IMR-90 (cell line): Measurements from ENCODE around the gene NME1. TPM values are rescaled to one million over a fixed set of nuclear protein-coding genes. Genes with fewer than 3 reads are reported as not detected.

Experiments used
- ATAC-seq: fragments of 200-7000 bp; cut with Tn5 transposase; 2 replicates; pipeline ENCODE4 v1.9.1; 2020; ENCODE audit warnings: low read depth, mild to moderate bottlenecking, moderate library complexity
- Bru-seq: library from RNA; stranded (reverse); fragments of 400-500 nt; gene quantifications from one replicate; lab custom pipeline; 2021; lab: Mats Ljungman, UMichigan
- BruChase-seq, 2 experiments: library from RNA; stranded (reverse); fragments of 400-500 nt; gene quantifications; one replicate each; lab custom pipeline; 2021; lab: Mats Ljungman, UMichigan
- BruUV-seq: library from RNA; stranded (reverse); fragments of 400-500 nt; replicated peaks from 2 replicates; lab custom pipeline; 2021; lab: Mats Ljungman, UMichigan
- CTCF ChIA-PET: fragments of 300-600 bp; formaldehyde crosslinking; extraction: SDS; loops from one replicate; lab custom pipeline; 2021; ENCODE audit warnings: antibody characterized with exemption; lab: Yijun Ruan, JAX
- POLR2A ChIA-PET: fragments of 300-600 bp; sonication (Branson Sonifier 250); formaldehyde crosslinking; loops from one replicate; lab custom pipeline; 2022; ENCODE audit warnings: antibody characterized with exemption; ENCODE audit not compliant: unreplicated experiment; lab: Charles Lee
- DNase-seq: peaks from one replicate; pipeline ENCODE4 v3.0.0; 2013
- H2AFZ ChIP-seq: replicated peaks from 2 replicates; pipeline ENCODE3; 2013; ENCODE audit warnings: low read length, mild to moderate bottlenecking; ENCODE audit not compliant: poor library complexity
- H2AK5ac ChIP-seq: 2 replicates; pipeline ENCODE4 v1.6.1; 2013; ENCODE audit warnings: low read depth, low read length, inconsistent platforms
- H2AK9ac ChIP-seq: replicated peaks from 2 replicates; pipeline ENCODE3; 2013; ENCODE audit warnings: mild to moderate bottlenecking, low read depth, low read length, moderate library complexity; ENCODE audit not compliant: poor library complexity
- H2BK120ac ChIP-seq: 2 replicates; pipeline ENCODE4 v1.6.1; 2013; ENCODE audit warnings: low read depth, low read length, inconsistent platforms
- H2BK15ac ChIP-seq: 3 replicates; pipeline ENCODE4 v1.6.1; 2013; ENCODE audit warnings: low read depth, low read length, inconsistent platforms
- H2BK20ac ChIP-seq: 2 replicates; pipeline ENCODE4 v1.6.1; 2013; ENCODE audit warnings: low read depth, mild to moderate bottlenecking, inconsistent platforms, low read length, moderate library complexity
- H2BK5ac ChIP-seq: 2 replicates; pipeline ENCODE4 v1.6.1; 2013; ENCODE audit warnings: mild to moderate bottlenecking, low read depth, low read length, inconsistent platforms; ENCODE audit not compliant: poor library complexity, severe bottlenecking
- H3K14ac ChIP-seq: replicated peaks from 2 replicates; pipeline ENCODE4 v1.6.1; 2013; ENCODE audit warnings: low read depth, low read length, inconsistent platforms
- H3K18ac ChIP-seq: 2 replicates; pipeline ENCODE4 v1.6.1; 2013; ENCODE audit warnings: low read depth, low read length, control low read depth
- H3K23ac ChIP-seq: 2 replicates; pipeline ENCODE4 v1.6.1; 2013; ENCODE audit warnings: low read depth, low read length, inconsistent platforms
- H3K27ac ChIP-seq: 2 replicates; pipeline ENCODE4 v1.5.1; 2013; ENCODE audit warnings: mild to moderate bottlenecking, control low read depth, low read length; ENCODE audit not compliant: insufficient read depth
- H3K27me3 ChIP-seq: 2 replicates; pipeline ENCODE4 v1.6.1; 2013; ENCODE audit warnings: low read length; ENCODE audit not compliant: control insufficient read depth, insufficient read depth
- H3K36me3 ChIP-seq: 2 replicates; pipeline ENCODE4 v1.6.1; 2013; ENCODE audit warnings: low read length, mixed read lengths; ENCODE audit not compliant: control insufficient read depth, insufficient read depth
- H3K4ac ChIP-seq: 2 replicates; pipeline ENCODE4 v1.6.1; 2013; ENCODE audit warnings: low read depth, low read length, inconsistent platforms
- H3K4me1 ChIP-seq: 2 replicates; pipeline ENCODE4 v1.6.1; 2013; ENCODE audit warnings: low read length, mixed read lengths; ENCODE audit not compliant: control insufficient read depth, insufficient read depth
- H3K4me2 ChIP-seq: 2 replicates; pipeline ENCODE4 v1.6.1; 2013; ENCODE audit warnings: low read depth, mild to moderate bottlenecking, control low read depth, low read length, moderate library complexity
- H3K4me3 ChIP-seq: 2 replicates; pipeline ENCODE4 v1.5.1; 2013; ENCODE audit warnings: low read depth, mild to moderate bottlenecking, control low read depth, low read length, moderate library complexity; ENCODE audit not compliant: insufficient read depth
- H3K56ac ChIP-seq: 2 replicates; pipeline ENCODE4 v1.6.1; 2013; ENCODE audit warnings: low read length, inconsistent platforms; ENCODE audit not compliant: insufficient read depth; ENCODE audit errors: extremely low read depth
- H3K79me1 ChIP-seq, 2 experiments: 2 replicates each; pipeline ENCODE4 v1.6.1; 2013; ENCODE audit warnings: low read length in 2 of 2, inconsistent platforms in 1 of 2, low read depth in 1 of 2
- H3K9ac ChIP-seq: 2 replicates; pipeline ENCODE4 v1.6.1; 2013; ENCODE audit warnings: low read depth, low read length, control low read depth
- H3K9me1 ChIP-seq: 2 replicates; pipeline ENCODE4 v1.6.1; 2013; ENCODE audit warnings: low read length, inconsistent platforms; ENCODE audit not compliant: insufficient read depth
- H3K9me3 ChIP-seq: 2 replicates; pipeline ENCODE4 v1.6.1; 2013; ENCODE audit warnings: low read length; ENCODE audit not compliant: control insufficient read depth, insufficient read depth
- H4K20me1 ChIP-seq: 2 replicates; pipeline ENCODE4 v1.6.1; 2013; ENCODE audit warnings: low read length, inconsistent platforms; ENCODE audit not compliant: insufficient read depth
- H4K5ac ChIP-seq: 2 replicates; pipeline ENCODE4 v1.6.1; 2013; ENCODE audit warnings: mild to moderate bottlenecking, low read depth, low read length, control low read depth
- H4K8ac ChIP-seq, 2 experiments: 2 replicates each; pipeline ENCODE4 v1.6.1; 2013; ENCODE audit warnings: low read depth in 2 of 2, low read length in 2 of 2, control low read depth in 1 of 2, inconsistent platforms in 1 of 2
- H4K91ac ChIP-seq: 2 replicates; pipeline ENCODE4 v1.6.1; 2013; ENCODE audit warnings: low read depth, low read length, inconsistent platforms; ENCODE audit not compliant: insufficient read depth
- CTCF ChIP-seq: conservative IDR thresholded peaks from 2 replicates; pipeline ENCODE4 v1.5.1; 2012; ENCODE audit warnings: mild to moderate bottlenecking, low read depth, low read length, improper control_type of control experiment
- ELK1 ChIP-seq: fragments of 150-350 bp; IDR thresholded peaks from 2 replicates; pipeline ENCODE4 v1.6.1; 2016; ENCODE audit warnings: low read depth, mild to moderate bottlenecking, low read length, moderate library complexity, borderline replicate concordance
- FOS ChIP-seq: fragments of 150-350 bp; IDR thresholded peaks from 2 replicates; pipeline ENCODE4 v1.6.1; 2016; ENCODE audit warnings: low read depth, low read length
- MAFK ChIP-seq: IDR thresholded peaks from 2 replicates; pipeline ENCODE4 v1.6.1; 2012; ENCODE audit warnings: low read depth, low read length, improper control_type of control experiment
- POLR2A ChIP-seq: IDR thresholded peaks from 2 replicates; pipeline ENCODE4 v1.6.1; 2012; ENCODE audit warnings: mild to moderate bottlenecking, low read depth, low read length
- RAD21 ChIP-seq: IDR thresholded peaks from 2 replicates; pipeline ENCODE4 v1.6.1; 2012; ENCODE audit warnings: low read length, improper control_type of control experiment
- RCOR1 ChIP-seq: IDR thresholded peaks from 2 replicates; pipeline ENCODE4 v1.6.1; 2012; ENCODE audit warnings: mild to moderate bottlenecking, low read length, improper control_type of control experiment; ENCODE audit not compliant: insufficient replicate concordance
- SMC3 ChIP-seq: fragments of 150-350 bp; IDR thresholded peaks from 2 replicates; pipeline ENCODE4 v1.6.1; 2016; ENCODE audit warnings: low read depth, mild to moderate bottlenecking, antibody characterized with exemption, low read length, moderate library complexity
- USF2 ChIP-seq: fragments of 150-350 bp; IDR thresholded peaks from 2 replicates; pipeline ENCODE4 v1.6.1; 2017; ENCODE audit warnings: mild to moderate bottlenecking, antibody characterized with exemption, low read length, low read depth
- WGBS, 2 experiments: methylation state at CpG; one replicate each; pipeline versions ENCODE4 v1.1.5 to v1.1.7; 2013; ENCODE audit warnings: missing lambda C conversion rate in 2 of 2; ENCODE audit not compliant: insufficient read length in 1 of 2; ENCODE audit errors: extremely low coverage in 2 of 2; 5-methylcytosine and 5-hydroxymethylcytosine counted together
- dilution Hi-C: fragments of 300-500 bp; cut with HindIII; formaldehyde crosslinking; loops from one replicate; pipeline ENCODE4 v1.14.3; 2018; ENCODE audit warnings: low sequenced_read_pairs; ENCODE audit not compliant: unreplicated experiment
- in situ Hi-C: fragments of 300-500 bp; cut with MboI; formaldehyde crosslinking; loops from 3 replicates; pipeline ENCODE4 v1.14.3; 2019; ENCODE audit warnings: low sequenced_read_pairs, inconsistent platforms, mixed read lengths
- intact Hi-C: fragments of 100-400 bp; cut with micrococcal nuclease; formaldehyde crosslinking; loops from 2 replicates; pipeline ENCODE4 v1.10.0; 2022
- long read RNA-seq: library from polyadenylated mRNA; unstranded; transcript quantifications from one replicate; pipeline ENCODE4 v2.0.0, GENCODE V29; 2021; ENCODE audit not compliant: unreplicated experiment
- polyA plus RNA-seq, 3 experiments: library from polyadenylated mRNA; depleted of rRNA; stranded (reverse); fragments of >200 nt; gene quantifications; 2 replicates each; pipeline ENCODE4 v1.2.3, GENCODE V29; 2012; ENCODE audit warnings: low replicate concordance in 1 of 3
- total RNA-seq: library from RNA; depleted of rRNA; stranded (reverse); fragments of >200 nt; gene quantifications from 2 replicates; pipeline ENCODE4 v1.2.3, GENCODE V29; 2012; rRNA removed

Gene NME1
- total RNA-seq: 261 and 312 TPM in 2 replicates
- polyA plus RNA-seq (2012; rRNA removed): 311 and 365 TPM in 2 replicates
- 294 and 458 TPM in 2 replicates for polyA plus RNA-seq (2012; cell fraction: cytosol; rRNA removed)
- polyA plus RNA-seq (2012; cell fraction: nucleus; rRNA removed; ENCODE audit: low replicate concordance): 76.8 and 195 TPM in 2 replicates
- Bru-seq, nascent RNA: percentile 83 among the genes with signal in this experiment
- BruChase-seq, experiment 1, labeled RNA remaining after a 6-hour chase: percentile 83 among the genes with signal in this experiment
- percentile 78 among the genes with signal in this experiment for BruChase-seq, experiment 2, labeled RNA remaining after a 2-hour chase
- long read RNA-seq, transcript NME1-203 (5 exons, 940 nt): major isoform, 106 of 146 reads
- long read RNA-seq, partial matches to known transcripts: 33 of 146 reads
- long read RNA-seq, other reads (novel, unspliced or antisense): 4 of 146 reads

- intact Hi-C loops (loop anchor here (1.0 to 2.0 kb wide), 4 partner anchors 32 to 301 kb away; no protein-coding TSS in a partner anchor), in situ Hi-C loops (loop anchor here (5.0 kb wide), 1 partner anchor 151 kb away; no protein-coding TSS in a partner anchor), dilution Hi-C loops (no loop called here)
- CTCF ChIA-PET: interaction anchor here (0.6 to 1.3 kb wide), 23 partner anchors 9 to 373 kb away, joined by 3 to 12 read pairs (median 4); partner anchors contain the start of gene SPAG9
- H3K9me3 ChIP-seq: no peaks in the 10 kb centered on the region
- H2AFZ ChIP-seq: peak within 1 kb of the TSS; percentile 98
- peak within 1 kb of the TSS; percentile 99 for H3K23ac ChIP-seq
- H3K14ac ChIP-seq: peak within 1 kb of the TSS; percentile 94
- 1% methylated on average over 41 of the region's 60 CpGs; no CpG with 5 or more reads in 1 of the 2 experiments for WGBS, 2 experiments
- peak within 1 kb of the TSS; percentile 25; the same call in 1 of the 3 replicates for H2BK15ac ChIP-seq
- H4K8ac ChIP-seq: peak within 1 kb of the TSS; percentile 56 to 97
- H4K91ac ChIP-seq: peak within 1 kb of the TSS; percentile 91
- peak within 1 kb of the TSS; percentile 90 for H3K4ac ChIP-seq
- peak within 1 kb of the TSS; percentile 44; the same call in 1 of the 2 replicates for H2BK120ac ChIP-seq
- H3K36me3 ChIP-seq: peaks cover under 1% of the 10 kb centered on the region; the same call in 1 of the 2 replicates
- H3K4me2 ChIP-seq: peak within 1 kb of the TSS; percentile 99
- peak within 1 kb of the TSS; percentile 58 for H3K4me3 ChIP-seq
- no peaks in the 10 kb centered on the region for H3K27me3 ChIP-seq
- peak within 1 kb of the TSS; percentile 69 for H4K5ac ChIP-seq
- H2AK5ac ChIP-seq: peak within 1 kb of the TSS; percentile 81
- H3K9ac ChIP-seq: peak within 1 kb of the TSS; percentile 64
- peak within 1 kb of the TSS; percentile 79 for H3K56ac ChIP-seq
- H3K4me1 ChIP-seq: no peaks in the 10 kb centered on the region
- ATAC-seq (peak; percentile 93), DNase-seq (peak; percentile 100)
- peak within 1 kb of the TSS; percentile 78 for H2BK5ac ChIP-seq
- H2BK20ac ChIP-seq: peak within 1 kb of the TSS; percentile 50; the same call in 1 of the 2 replicates
- POLR2A ChIA-PET: no interaction called here
- peak within 1 kb of the TSS; percentile 51 for H3K27ac ChIP-seq
- H3K79me1 ChIP-seq: peaks cover 17 to 39% of the 10 kb centered on the region in 2 experiments; a peak in 3 of 4 replicates
- H3K9me1 ChIP-seq: peaks cover 3% of the 10 kb centered on the region; the same call in 1 of the 2 replicates
- H4K20me1 ChIP-seq: peaks cover 3% of the 10 kb centered on the region; the same call in 1 of the 2 replicates
- peak within 1 kb of the TSS; percentile 94 for H2AK9ac ChIP-seq
- no TSS peak for BruUV-seq
- 0 out of 2 replicates have a peak within 1 kb of the TSS, but pooled peaks have one; percentile 1 for H3K18ac ChIP-seq
- TF ChIP-seq FOS: peak; percentile 68
- TF ChIP-seq RAD21: peak; percentile 93
- TF ChIP-seq POLR2A: peak; percentile 79
- peak; percentile 96 for TF ChIP-seq SMC3
- peak; percentile 5; the same call in 1 of the 2 replicates for TF ChIP-seq MAFK
- TF ChIP-seq USF2: peak; percentile 92
- peak; percentile 97 for TF ChIP-seq CTCF
- 0 out of 2 replicates have a peak, but pooled peaks have one; percentile 23 for TF ChIP-seq ELK1
- TF ChIP-seq RCOR1: peak; percentile 33
These were observed at the start of gene NME1 for GRCh38 chr17:51153210-51154072. Gene NME1, plus strand, starts transcription at chr17:51153559. Its CDS starts 2,096 bp downstream, at chr17:51155655.
